ENCODE results near the gene SDSL. TPM values are rescaled to one million over a fixed set of nuclear protein-coding genes. Genes with fewer than 3 reads are reported as not detected.

Gene SDSL
- total and polyA plus RNA-seq, 2 of the 13 experiments (the other 11 are each of a cell fraction or from before 2014, with no cell fraction given), result 1.2 to 1.7 TPM

DNA sequence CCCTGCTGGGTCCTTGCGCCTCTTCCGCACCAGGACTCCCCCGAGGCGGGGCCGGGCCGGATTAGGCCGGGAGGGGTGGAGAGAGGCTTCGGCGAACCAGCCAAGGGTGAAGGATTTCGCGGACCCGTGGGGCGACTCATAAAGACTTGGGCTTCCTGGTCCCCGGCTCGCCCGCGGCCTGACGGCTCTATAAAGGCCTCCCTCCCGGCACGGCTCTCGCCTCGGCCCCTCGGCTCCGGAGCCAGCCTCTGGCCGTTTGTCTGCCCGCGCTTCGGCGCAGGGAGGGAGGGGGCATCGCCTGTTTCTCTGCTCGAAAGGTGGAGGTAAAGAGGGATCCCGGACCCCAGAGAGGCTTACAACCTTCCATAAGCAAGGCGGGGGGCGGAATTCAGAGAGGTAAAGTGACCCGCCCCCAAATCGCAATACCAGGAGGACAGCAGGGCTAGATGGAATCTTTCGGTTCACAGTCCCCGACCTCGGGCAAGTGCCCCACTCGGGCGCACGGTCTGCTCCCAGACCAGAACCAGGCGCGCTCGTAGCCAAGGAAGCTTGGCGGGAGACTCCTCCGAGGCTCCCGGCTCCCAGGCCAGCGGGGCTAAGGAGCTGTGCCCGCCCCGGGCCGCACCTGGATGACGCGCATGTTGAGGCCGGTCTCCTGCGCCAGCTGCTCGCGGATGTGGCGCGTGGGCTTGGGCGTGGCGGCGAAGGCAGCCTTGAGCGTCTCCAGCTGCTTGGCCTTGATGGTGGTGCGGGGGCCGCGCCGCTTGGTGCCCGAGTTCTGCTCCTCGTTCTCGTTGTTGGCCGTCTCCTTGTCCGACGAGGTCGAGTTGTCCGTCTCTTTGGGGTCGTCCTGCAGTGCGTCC is 45.6 kb downstream of the SDSL start (continued):
- TF ChIP-seq, protein P1, sequence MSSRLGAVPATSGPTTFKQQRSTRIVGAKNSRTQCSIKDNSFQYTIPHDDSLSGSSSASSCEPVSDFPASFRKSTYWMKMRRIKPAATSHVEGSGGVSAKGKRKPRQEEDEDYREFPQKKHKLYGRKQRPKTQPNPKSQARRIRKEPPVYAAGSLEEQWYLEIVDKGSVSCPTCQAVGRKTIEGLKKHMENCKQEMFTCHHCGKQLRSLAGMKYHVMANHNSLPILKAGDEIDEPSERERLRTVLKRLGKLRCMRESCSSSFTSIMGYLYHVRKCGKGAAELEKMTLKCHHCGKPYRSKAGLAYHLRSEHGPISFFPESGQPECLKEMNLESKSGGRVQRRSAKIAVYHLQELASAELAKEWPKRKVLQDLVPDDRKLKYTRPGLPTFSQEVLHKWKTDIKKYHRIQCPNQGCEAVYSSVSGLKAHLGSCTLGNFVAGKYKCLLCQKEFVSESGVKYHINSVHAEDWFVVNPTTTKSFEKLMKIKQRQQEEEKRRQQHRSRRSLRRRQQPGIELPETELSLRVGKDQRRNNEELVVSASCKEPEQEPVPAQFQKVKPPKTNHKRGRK (CRISPR knock-in tag; IDR thresholded peaks at IDR 0.05), result no peak
- TF ChIP-seq, protein P2, sequence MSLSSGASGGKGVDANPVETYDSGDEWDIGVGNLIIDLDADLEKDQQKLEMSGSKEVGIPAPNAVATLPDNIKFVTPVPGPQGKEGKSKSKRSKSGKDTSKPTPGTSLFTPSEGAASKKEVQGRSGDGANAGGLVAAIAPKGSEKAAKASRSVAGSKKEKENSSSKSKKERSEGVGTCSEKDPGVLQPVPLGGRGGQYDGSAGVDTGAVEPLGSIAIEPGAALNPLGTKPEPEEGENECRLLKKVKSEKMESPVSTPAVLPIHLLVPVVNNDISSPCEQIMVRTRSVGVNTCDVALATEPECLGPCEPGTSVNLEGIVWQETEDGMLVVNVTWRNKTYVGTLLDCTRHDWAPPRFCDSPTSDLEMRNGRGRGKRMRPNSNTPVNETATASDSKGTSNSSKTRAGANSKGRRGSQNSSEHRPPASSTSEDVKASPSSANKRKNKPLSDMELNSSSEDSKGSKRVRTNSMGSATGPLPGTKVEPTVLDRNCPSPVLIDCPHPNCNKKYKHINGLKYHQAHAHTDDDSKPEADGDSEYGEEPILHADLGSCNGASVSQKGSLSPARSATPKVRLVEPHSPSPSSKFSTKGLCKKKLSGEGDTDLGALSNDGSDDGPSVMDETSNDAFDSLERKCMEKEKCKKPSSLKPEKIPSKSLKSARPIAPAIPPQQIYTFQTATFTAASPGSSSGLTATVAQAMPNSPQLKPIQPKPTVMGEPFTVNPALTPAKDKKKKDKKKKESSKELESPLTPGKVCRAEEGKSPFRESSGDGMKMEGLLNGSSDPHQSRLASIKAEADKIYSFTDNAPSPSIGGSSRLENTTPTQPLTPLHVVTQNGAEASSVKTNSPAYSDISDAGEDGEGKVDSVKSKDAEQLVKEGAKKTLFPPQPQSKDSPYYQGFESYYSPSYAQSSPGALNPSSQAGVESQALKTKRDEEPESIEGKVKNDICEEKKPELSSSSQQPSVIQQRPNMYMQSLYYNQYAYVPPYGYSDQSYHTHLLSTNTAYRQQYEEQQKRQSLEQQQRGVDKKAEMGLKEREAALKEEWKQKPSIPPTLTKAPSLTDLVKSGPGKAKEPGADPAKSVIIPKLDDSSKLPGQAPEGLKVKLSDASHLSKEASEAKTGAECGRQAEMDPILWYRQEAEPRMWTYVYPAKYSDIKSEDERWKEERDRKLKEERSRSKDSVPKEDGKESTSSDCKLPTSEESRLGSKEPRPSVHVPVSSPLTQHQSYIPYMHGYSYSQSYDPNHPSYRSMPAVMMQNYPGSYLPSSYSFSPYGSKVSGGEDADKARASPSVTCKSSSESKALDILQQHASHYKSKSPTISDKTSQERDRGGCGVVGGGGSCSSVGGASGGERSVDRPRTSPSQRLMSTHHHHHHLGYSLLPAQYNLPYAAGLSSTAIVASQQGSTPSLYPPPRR (CRISPR knock-in tag; IDR thresholded peaks at IDR 0.05; ENCODE audit: borderline replicate concordance), result no peak
- TF ChIP-seq SIX4 (CRISPR knock-in tag; IDR thresholded peaks at IDR 0.05) (no peak), PHF5A (CRISPR knock-in tag; IDR thresholded peaks at IDR 0.05; ENCODE audit: low read depth, unreplicated experiment) (no peak), BHLHE40 (IDR thresholded peaks at IDR 0.05; ENCODE audit: low read length) (no peak), CHD4 (IDR thresholded peaks at IDR 0.05; ENCODE audit: borderline replicate concordance, low read length) (no peak), HMG20B (CRISPR knock-in tag; conservative IDR thresholded peaks at IDR 0.05) (no peak), ZFP36L1 (CRISPR knock-in tag; IDR thresholded peaks at IDR 0.05) (no peak), ETV5 (CRISPR knock-in tag; IDR thresholded peaks at IDR 0.05; ENCODE audit: borderline replicate concordance) (0 out of 2 replicates have a peak, but pooled peaks have one; percentile 2), SMARCC2 (IDR thresholded peaks at IDR 0.05) (no peak), FOXA3 (CRISPR knock-in tag; IDR thresholded peaks at IDR 0.05) (no peak)
- TF ChIP-seq, protein P3, sequence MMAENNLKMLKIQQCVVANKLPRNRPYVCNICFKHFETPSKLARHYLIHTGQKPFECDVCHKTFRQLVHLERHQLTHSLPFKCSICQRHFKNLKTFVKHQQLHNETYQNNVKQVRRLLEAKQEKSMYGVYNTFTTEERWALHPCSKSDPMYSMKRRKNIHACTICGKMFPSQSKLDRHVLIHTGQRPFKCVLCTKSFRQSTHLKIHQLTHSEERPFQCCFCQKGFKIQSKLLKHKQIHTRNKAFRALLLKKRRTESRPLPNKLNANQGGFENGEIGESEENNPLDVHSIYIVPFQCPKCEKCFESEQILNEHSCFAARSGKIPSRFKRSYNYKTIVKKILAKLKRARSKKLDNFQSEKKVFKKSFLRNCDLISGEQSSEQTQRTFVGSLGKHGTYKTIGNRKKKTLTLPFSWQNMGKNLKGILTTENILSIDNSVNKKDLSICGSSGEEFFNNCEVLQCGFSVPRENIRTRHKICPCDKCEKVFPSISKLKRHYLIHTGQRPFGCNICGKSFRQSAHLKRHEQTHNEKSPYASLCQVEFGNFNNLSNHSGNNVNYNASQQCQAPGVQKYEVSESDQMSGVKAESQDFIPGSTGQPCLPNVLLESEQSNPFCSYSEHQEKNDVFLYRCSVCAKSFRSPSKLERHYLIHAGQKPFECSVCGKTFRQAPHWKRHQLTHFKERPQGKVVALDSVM (CRISPR knock-in tag; IDR thresholded peaks at IDR 0.05), result no peak
- TF ChIP-seq, protein P4, sequence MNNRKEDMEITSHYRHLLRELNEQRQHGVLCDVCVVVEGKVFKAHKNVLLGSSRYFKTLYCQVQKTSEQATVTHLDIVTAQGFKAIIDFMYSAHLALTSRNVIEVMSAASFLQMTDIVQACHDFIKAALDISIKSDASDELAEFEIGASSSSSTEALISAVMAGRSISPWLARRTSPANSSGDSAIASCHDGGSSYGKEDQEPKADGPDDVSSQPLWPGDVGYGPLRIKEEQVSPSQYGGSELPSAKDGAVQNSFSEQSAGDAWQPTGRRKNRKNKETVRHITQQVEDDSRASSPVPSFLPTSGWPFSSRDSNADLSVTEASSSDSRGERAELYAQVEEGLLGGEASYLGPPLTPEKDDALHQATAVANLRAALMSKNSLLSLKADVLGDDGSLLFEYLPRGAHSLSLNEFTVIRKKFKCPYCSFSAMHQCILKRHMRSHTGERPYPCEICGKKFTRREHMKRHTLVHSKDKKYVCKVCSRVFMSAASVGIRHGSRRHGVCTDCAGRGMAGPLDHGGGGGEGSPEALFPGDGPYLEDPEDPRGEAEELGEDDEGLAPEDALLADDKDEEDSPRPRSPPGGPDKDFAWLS (CRISPR knock-in tag; IDR thresholded peaks at IDR 0.05; ENCODE audit: borderline replicate concordance), result no peak
- TF ChIP-seq, protein P5, sequence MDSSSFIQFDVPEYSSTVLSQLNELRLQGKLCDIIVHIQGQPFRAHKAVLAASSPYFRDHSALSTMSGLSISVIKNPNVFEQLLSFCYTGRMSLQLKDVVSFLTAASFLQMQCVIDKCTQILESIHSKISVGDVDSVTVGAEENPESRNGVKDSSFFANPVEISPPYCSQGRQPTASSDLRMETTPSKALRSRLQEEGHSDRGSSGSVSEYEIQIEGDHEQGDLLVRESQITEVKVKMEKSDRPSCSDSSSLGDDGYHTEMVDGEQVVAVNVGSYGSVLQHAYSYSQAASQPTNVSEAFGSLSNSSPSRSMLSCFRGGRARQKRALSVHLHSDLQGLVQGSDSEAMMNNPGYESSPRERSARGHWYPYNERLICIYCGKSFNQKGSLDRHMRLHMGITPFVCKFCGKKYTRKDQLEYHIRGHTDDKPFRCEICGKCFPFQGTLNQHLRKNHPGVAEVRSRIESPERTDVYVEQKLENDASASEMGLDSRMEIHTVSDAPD (CRISPR knock-in tag; IDR thresholded peaks at IDR 0.05), result no peak
